ENCODE results near the gene CPD.
A peak's percentile ranks its signal among the peaks of the same experiment; 100 is the strongest.
"Not testable (repeated sequence)": the region's sequence is repeated elsewhere in the genome, so short reads cannot be mapped to it uniquely, and the experiment has no call there.

The CPD gene

GRCh38 chr17:30378825-30379302 lies at the start of gene CPD:
Gene CPD (plus strand): TSS chr17:30378927. CDS start chr17:30378981, 54 bp downstream.
- DNase-seq, result peak; percentile 93

GRCh38 chr17:30332057-30332542 lies 46.6 kb upstream of the CPD start:
- peak; percentile 87 for DNase-seq

GRCh38 chr17:30333503-30334360 lies 45.0 kb upstream of the CPD start, which contains the start of gene TMIGD1:
Gene TMIGD1 (minus strand): TSS chr17:30334057. CDS start chr17:30332133, 1,924 bp downstream.
- DNase-seq, result no peak

- no peak for DNase-seq
Measured at GRCh38 chr17:30334421-30334820, 44.3 kb upstream of the CPD start.

- peak; percentile 74 for DNase-seq
Measured at GRCh38 chr17:30336369-30337171, 42.2 kb upstream of the CPD start.

GRCh38 chr17:30337393-30337999 lies 41.2 kb upstream of the CPD start:
- DNase-seq, result no peak

GRCh38 chr17:30339086-30339485 lies 39.6 kb upstream of the CPD start:
- DNase-seq, result no peak

GRCh38 chr17:30340801-30341356 lies 37.8 kb upstream of the CPD start:
- DNase-seq, result no peak

GRCh38 chr17:30341703-30342249 lies 37.0 kb upstream of the CPD start:
- no peak for DNase-seq

GRCh38 chr17:30343244-30343643 lies 35.5 kb upstream of the CPD start:
- not testable (repeated sequence) for DNase-seq

GRCh38 chr17:30343796-30344195 lies 34.9 kb upstream of the CPD start:
- DNase-seq, result no peak

GRCh38 chr17:30344283-30345088 lies 34.2 kb upstream of the CPD start:
- no peak for DNase-seq

- no peak for DNase-seq
Measured at GRCh38 chr17:30345089-30345433, 33.7 kb upstream of the CPD start.

GRCh38 chr17:30345527-30346075 lies 33.1 kb upstream of the CPD start:
- no peak for DNase-seq

GRCh38 chr17:30346221-30346795 lies 32.4 kb upstream of the CPD start:
- no peak for DNase-seq

GRCh38 chr17:30347488-30347887 lies 31.2 kb upstream of the CPD start:
- DNase-seq, result no peak

GRCh38 chr17:30349252-30349651 lies 29.5 kb upstream of the CPD start:
- no peak for DNase-seq

GRCh38 chr17:30351263-30351662 lies 27.5 kb upstream of the CPD start:
- not testable (repeated sequence) for DNase-seq

- DNase-seq, result no peak
Measured at GRCh38 chr17:30351735-30352134, 27.0 kb upstream of the CPD start.

GRCh38 chr17:30352240-30352814 lies 26.4 kb upstream of the CPD start:
- no peak for DNase-seq

GRCh38 chr17:30354701-30355100 lies 24.0 kb upstream of the CPD start:
- no peak for DNase-seq

Data from CD4-positive, alpha-beta T cell treated with Interleukin-4 for 4 hours (primary cell).